ENCODE data around the gene IFI27L1. TPM values are rescaled to one million over a fixed set of nuclear protein-coding genes. Genes with fewer than 3 reads are reported as not detected.

IFI27L1 gene
- total and polyA plus RNA-seq, 2 donors (not counting 3 experiments of a cell fraction or from before 2014, with no cell fraction given) = 31.1 to 38.1 TPM

- no peak for FAIRE-seq
- Histone ChIP-seq H3K27me3 (ENCODE audit: control insufficient read depth in 2 of 2, insufficient read depth in 2 of 2, low read length in 2 of 2) (no peaks in the 10 kb centered on the region), H3K4me1 (ENCODE audit: control insufficient read depth, extremely low read depth, insufficient read depth, low read length) (no peaks in the 10 kb centered on the region), H3K4me3 (replicated peaks in 1 of 3; ENCODE audit: insufficient read depth in 1 of 3, low read depth in 1 of 3, low read length in 3 of 3) (no peak overlapping the region), H3K27ac (ENCODE audit: insufficient read depth, low read depth, low read length) (no peak overlapping the region), H3K79me2 (ENCODE audit: control insufficient read depth, insufficient read depth, low read length) (no peaks in the 10 kb centered on the region), H3K4me2 (ENCODE audit: insufficient read depth, low read length) (no peak overlapping the region), H3K9me3 (replicated peaks; ENCODE audit: control insufficient read depth, insufficient read depth, low read length) (no peaks in the 10 kb centered on the region), H3K9me1 (replicated peaks; ENCODE audit: control insufficient read depth, extremely low read depth, insufficient read depth, low read length) (no peaks in the 10 kb centered on the region), H3K36me3 (ENCODE audit: control insufficient read depth in 2 of 2, extremely low read depth in 1 of 2, insufficient read depth in 2 of 2, low read length in 2 of 2) (no peaks in the 10 kb centered on the region), H4K20me1 (replicated peaks; ENCODE audit: control insufficient read depth, extremely low read depth, insufficient read depth, low read length) (no peaks in the 10 kb centered on the region), H2AFZ (ENCODE audit: low read depth, low read length) (no peak overlapping the region), H3K9ac (replicated peaks; ENCODE audit: extremely low read depth, insufficient read depth, low read length) (no peak overlapping the region)
- TF ChIP-seq CTCF (IDR thresholded peaks at IDR 0.05; ENCODE audit: extremely low read depth in 1 of 2, insufficient read depth in 1 of 2, low read depth in 1 of 2, low read length in 2 of 2) (no peak), MAX (IDR thresholded peaks at IDR 0.05; ENCODE audit: insufficient read depth, insufficient read length) (no peak), EZH2 (IDR thresholded peaks at IDR 0.05; ENCODE audit: borderline replicate concordance, low read depth, low read length, severe bottlenecking) (no peak), POLR2AphosphoS5 (IDR thresholded peaks at IDR 0.05; ENCODE audit: insufficient read depth, low read depth, low read length) (no peak), FOS (IDR thresholded peaks at IDR 0.05; ENCODE audit: borderline replicate concordance, insufficient read depth, low read length) (no peak), POLR2A (IDR thresholded peaks at IDR 0.05; ENCODE audit: low read depth, low read length) (no peak), MYC (IDR thresholded peaks at IDR 0.05; ENCODE audit: low read depth, low read length) (no peak), GATA2 (IDR thresholded peaks at IDR 0.05; ENCODE audit: insufficient read depth, insufficient read length, low read depth, low read length) (no peak), JUN (IDR thresholded peaks at IDR 0.05; ENCODE audit: borderline replicate concordance, insufficient read depth, insufficient read length, low read depth) (no peak)
- POLR2A ChIA-PET = no interaction called here
- dilution Hi-C loops (cut with MboI; ENCODE audit: extremely low pct_ligation_motif_present, low sequenced_read_pairs) = no loop called here
- no peak for DNase-seq (ENCODE audit: low read depth, low spot score)
- intact Hi-C loops (cut with micrococcal nuclease) = no loop called here
- BruUV-seq (replicated peaks) = no TSS peak
- CTCF ChIA-PET = interaction anchor here (0.8 to 2.7 kb wide), 3 partner anchors 14 to 36 kb away, joined by 3 to 10 read pairs (median 3); no protein-coding TSS in a partner anchor
Measured at GRCh38 chr14:94100847-94101246, 19.7 kb downstream of the IFI27L1 start.

All from endothelial cell of umbilical vein (primary cell).